ENCODE measurements around the gene NLGN2. TPM values are rescaled to one million over a fixed set of nuclear protein-coding genes. Genes with fewer than 3 reads are reported as not detected.
A peak's percentile ranks its signal among the peaks of the same experiment; 100 is the strongest.

The NLGN2 gene
- polyA plus RNA-seq, 3 donors, result 0.55 TPM; not detected in 2

DNA sequence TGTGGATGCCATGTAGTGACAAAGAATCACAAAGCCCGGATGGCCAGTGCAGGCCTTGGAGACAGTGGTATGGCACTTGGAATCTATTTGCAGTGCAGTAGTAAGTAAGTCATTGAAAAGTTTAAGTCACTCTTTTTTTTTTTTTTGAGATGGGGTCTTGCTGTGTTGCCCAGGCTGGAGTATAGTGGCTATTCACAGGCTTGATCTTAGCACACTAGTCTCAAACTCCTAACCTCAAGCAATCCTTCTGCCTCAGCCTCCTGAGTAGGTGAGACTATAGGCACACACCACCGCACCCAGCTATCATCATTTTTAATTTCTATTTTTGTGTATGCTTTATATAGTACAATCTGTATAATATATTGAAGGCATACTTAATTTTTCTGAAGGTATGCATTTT, 9.0 kb upstream of the NLGN2 start:
- WGBS (ENCODE audit: insufficient coverage), result no CpG with 5 or more reads among the region's 2 CpGs
- H3K36me3 Mint-ChIP-seq, result peaks cover 0 to 5% of the 10 kb centered on the region in 2 donors
- Histone ChIP-seq H3K4me2 (replicated peaks; ENCODE audit: extremely low read depth, low read length, poor library complexity, severe bottlenecking) (no peak overlapping the region), H3K27ac (ENCODE audit: low read depth in 1 of 2, low read length in 2 of 2) (no peak overlapping the region), H3K9ac (ENCODE audit: insufficient read depth, low read length, poor library complexity, severe bottlenecking) (no peak overlapping the region), H3K27me3 (ENCODE audit: control insufficient read depth in 2 of 2, insufficient read depth in 2 of 2, low read length in 2 of 2) (no peaks in the 10 kb centered on the region), H4K20me1 (ENCODE audit: insufficient read depth, low read length) (no peaks in the 10 kb centered on the region), H3K36me3 (replicated peaks in 1 of 2; ENCODE audit: control insufficient read depth in 1 of 2, insufficient read depth in 2 of 2, low read length in 2 of 2) (no peaks in the 10 kb centered on the region), H3K9me3 (replicated peaks in 1 of 2; ENCODE audit: control insufficient read depth in 1 of 2, insufficient read depth in 1 of 2, low read length in 2 of 2) (no peaks in the 10 kb centered on the region), H2AFZ (ENCODE audit: insufficient read depth, low read depth, low read length, poor library complexity, severe bottlenecking) (no peak overlapping the region), H3K79me2 (ENCODE audit: insufficient read depth, low read length) (peaks cover 3% of the 10 kb centered on the region), H3K4me1 (ENCODE audit: control insufficient read depth in 1 of 2, insufficient read depth in 2 of 2, low read length in 2 of 2) (peaks cover 19 to 23% of the 10 kb centered on the region in 2 donors), H3K4me3 (replicated peaks in 1 of 3; ENCODE audit: low read depth in 2 of 3, low read length in 3 of 3) (no peak overlapping the region)
- TF ChIP-seq, protein P1, sequence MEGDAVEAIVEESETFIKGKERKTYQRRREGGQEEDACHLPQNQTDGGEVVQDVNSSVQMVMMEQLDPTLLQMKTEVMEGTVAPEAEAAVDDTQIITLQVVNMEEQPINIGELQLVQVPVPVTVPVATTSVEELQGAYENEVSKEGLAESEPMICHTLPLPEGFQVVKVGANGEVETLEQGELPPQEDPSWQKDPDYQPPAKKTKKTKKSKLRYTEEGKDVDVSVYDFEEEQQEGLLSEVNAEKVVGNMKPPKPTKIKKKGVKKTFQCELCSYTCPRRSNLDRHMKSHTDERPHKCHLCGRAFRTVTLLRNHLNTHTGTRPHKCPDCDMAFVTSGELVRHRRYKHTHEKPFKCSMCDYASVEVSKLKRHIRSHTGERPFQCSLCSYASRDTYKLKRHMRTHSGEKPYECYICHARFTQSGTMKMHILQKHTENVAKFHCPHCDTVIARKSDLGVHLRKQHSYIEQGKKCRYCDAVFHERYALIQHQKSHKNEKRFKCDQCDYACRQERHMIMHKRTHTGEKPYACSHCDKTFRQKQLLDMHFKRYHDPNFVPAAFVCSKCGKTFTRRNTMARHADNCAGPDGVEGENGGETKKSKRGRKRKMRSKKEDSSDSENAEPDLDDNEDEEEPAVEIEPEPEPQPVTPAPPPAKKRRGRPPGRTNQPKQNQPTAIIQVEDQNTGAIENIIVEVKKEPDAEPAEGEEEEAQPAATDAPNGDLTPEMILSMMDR (IDR thresholded peaks at IDR 0.05), result no peak
- H3K9me3 Mint-ChIP-seq, result peaks cover 0 to 3% (median 0%) of the 10 kb centered on the region in 7 donors
- no peak overlapping the region for H3K4me3 Mint-ChIP-seq
- no peak for DNase-seq
- H3K4me1 Mint-ChIP-seq, result peaks cover 18% of the 10 kb centered on the region
- H3K27me3 Mint-ChIP-seq (ENCODE audit: low read depth in 3 of 3), result peaks cover 0 to 6% (median 0%) of the 10 kb centered on the region in 3 donors
- H3K27ac Mint-ChIP-seq, result no peak overlapping the region
- intact Hi-C loops (cut with micrococcal nuclease), result no loop called here

DNA sequence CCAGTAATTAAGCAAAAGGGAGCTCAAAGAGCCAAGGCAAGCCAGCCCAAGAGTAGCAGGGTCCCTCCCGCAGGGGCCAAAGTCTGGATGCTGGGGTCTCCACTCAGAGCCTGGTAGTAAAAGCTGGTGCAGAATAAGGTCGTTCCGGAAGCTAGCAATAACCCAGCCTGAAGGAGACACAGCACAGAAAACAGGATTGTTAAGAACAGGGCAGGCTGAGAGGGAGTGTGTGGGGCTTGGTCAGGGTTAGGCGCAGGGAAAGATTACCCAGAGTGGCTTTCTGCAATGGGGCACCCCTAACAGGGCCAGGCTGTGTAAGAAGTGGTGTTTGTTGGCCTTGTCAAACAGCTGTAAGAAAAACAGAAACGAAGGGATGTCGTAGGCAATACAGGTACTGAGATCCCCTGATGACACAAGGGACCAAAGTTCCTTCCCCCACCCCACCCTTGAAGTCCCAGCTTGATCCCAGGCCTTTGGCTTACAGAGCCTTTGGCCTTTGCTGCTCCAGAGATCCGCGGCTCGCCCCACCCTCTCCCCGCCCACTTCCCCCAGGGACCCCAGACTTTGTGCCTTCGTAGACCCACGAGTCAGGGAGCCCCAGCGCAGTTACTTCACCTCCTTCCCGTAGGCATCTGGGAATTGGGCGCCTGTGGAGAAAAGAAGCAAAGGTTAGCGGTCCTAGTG, 4.5 kb upstream of the NLGN2 start:
- peak overlapping the region; percentile 90 for H2AFZ ChIP-seq (ENCODE audit: insufficient read depth, low read depth, low read length, poor library complexity, severe bottlenecking)
- TF ChIP-seq, protein P1 (IDR thresholded peaks at IDR 0.05), result no peak
- peaks cover 0 to 11% (median 0%) of the 10 kb centered on the region in 7 donors for H3K9me3 Mint-ChIP-seq
- H3K9me3 ChIP-seq (replicated peaks in 1 of 2; ENCODE audit: control insufficient read depth in 1 of 2, insufficient read depth in 1 of 2, low read length in 2 of 2), result no peaks in the 10 kb centered on the region
- peaks cover 5% of the 10 kb centered on the region in 2 donors for H3K36me3 Mint-ChIP-seq
- peak overlapping the region; percentile 86 to 89 for H3K4me3 Mint-ChIP-seq
- peaks cover 26 to 33% (median 26%) of the 10 kb centered on the region in 3 donors for H3K27me3 Mint-ChIP-seq (ENCODE audit: low read depth in 3 of 3)
- H3K4me1 Mint-ChIP-seq, result peaks cover 21% of the 10 kb centered on the region
- H3K79me2 ChIP-seq (ENCODE audit: insufficient read depth, low read length), result peaks cover 3% of the 10 kb centered on the region
- peak overlapping the region; percentile 59 to 70 for H3K27ac ChIP-seq (ENCODE audit: low read depth in 1 of 2, low read length in 2 of 2)
- peak overlapping the region; percentile 67 to 98 (median 92) for H3K27ac Mint-ChIP-seq
- no peaks in the 10 kb centered on the region for H3K36me3 ChIP-seq (replicated peaks in 1 of 2; ENCODE audit: control insufficient read depth in 1 of 2, insufficient read depth in 2 of 2, low read length in 2 of 2)
- H3K27me3 ChIP-seq (ENCODE audit: control insufficient read depth in 2 of 2, insufficient read depth in 2 of 2, low read length in 2 of 2), result peaks cover 4 to 25% of the 10 kb centered on the region in 2 donors
- peak overlapping the region; percentile 57 to 86 (median 62) for H3K4me3 ChIP-seq (replicated peaks in 1 of 3; ENCODE audit: low read depth in 2 of 3, low read length in 3 of 3)
- peak overlapping the region; percentile 92 for H3K4me2 ChIP-seq (replicated peaks; ENCODE audit: extremely low read depth, low read length, poor library complexity, severe bottlenecking)
- peak in 1 of 3 donors; percentile 3 for DNase-seq
- H3K9ac ChIP-seq (ENCODE audit: insufficient read depth, low read length, poor library complexity, severe bottlenecking), result peak overlapping the region; percentile 62
- H3K4me1 ChIP-seq (ENCODE audit: control insufficient read depth in 1 of 2, insufficient read depth in 2 of 2, low read length in 2 of 2), result peaks cover 13 to 24% of the 10 kb centered on the region in 2 donors
- H4K20me1 ChIP-seq (ENCODE audit: insufficient read depth, low read length), result no peaks in the 10 kb centered on the region
- WGBS (ENCODE audit: insufficient coverage), result 34% methylated on average over 8 of the region's 16 CpGs
- intact Hi-C loops (cut with micrococcal nuclease), result loop anchor here in 1 of 2 donors (2.0 to 10.0 kb wide), 4 partner anchors 74 to 188 kb away; partner anchors contain the start of genes ACADVL, CTDNEP1, DLG4 and ELP5
